Measurements from ENCODE around the gene GGT6.
"Not testable (repeated sequence)": the region's sequence is repeated elsewhere in the genome, so short reads cannot be mapped to it uniquely, and the experiment has no call there.

GGT6 gene

GRCh38 chr17:4598776-4599504 is 38.6 kb upstream of the GGT6 start:
- H3K4me3 ChIP-seq (ENCODE audit: low read length): no peak overlapping the region
- H3K27ac ChIP-seq (ENCODE audit: low read length): no peak overlapping the region
- no peaks in the 10 kb centered on the region for H4K20me1 ChIP-seq (ENCODE audit: insufficient read depth, low read length)
- no peak overlapping the region for H2AFZ ChIP-seq (ENCODE audit: low read depth, low read length)
- no peaks in the 10 kb centered on the region for H3K9me3 ChIP-seq (ENCODE audit: insufficient read depth, low read length)
- H3K27me3 ChIP-seq (ENCODE audit: low read depth, low read length): no peaks in the 10 kb centered on the region
- no peaks in the 10 kb centered on the region for H3K36me3 ChIP-seq (replicated peaks; ENCODE audit: low read depth, low read length)
- no peak overlapping the region for H3K9ac ChIP-seq (ENCODE audit: low read length)
- no peak for TF ChIP-seq CTCF (IDR thresholded peaks at IDR 0.05; ENCODE audit: low read depth, low read length)
- no peak for TF ChIP-seq EZH2phosphoT487 (IDR thresholded peaks at IDR 0.05; ENCODE audit: low read depth)
- no peaks in the 10 kb centered on the region for H3K79me2 ChIP-seq (ENCODE audit: low read length)
- H3K4me2 ChIP-seq (ENCODE audit: low read length): no peak overlapping the region
- no peaks in the 10 kb centered on the region for H3K4me1 ChIP-seq (ENCODE audit: low read length)

GRCh38 chr17:4597975-4598374 is 37.6 kb upstream of the GGT6 start:
- no peaks in the 10 kb centered on the region for H3K9me3 ChIP-seq (ENCODE audit: insufficient read depth, low read length)
- H4K20me1 ChIP-seq (ENCODE audit: insufficient read depth, low read length): no peaks in the 10 kb centered on the region
- H3K79me2 ChIP-seq (ENCODE audit: low read length): no peaks in the 10 kb centered on the region
- H3K27ac ChIP-seq (ENCODE audit: low read length): no peak overlapping the region
- H3K9ac ChIP-seq (ENCODE audit: low read length): no peak overlapping the region
- H2AFZ ChIP-seq (ENCODE audit: low read depth, low read length): no peak overlapping the region
- H3K4me2 ChIP-seq (ENCODE audit: low read length): no peak overlapping the region
- no peaks in the 10 kb centered on the region for H3K27me3 ChIP-seq (ENCODE audit: low read depth, low read length)
- H3K4me1 ChIP-seq (ENCODE audit: low read length): no peaks in the 10 kb centered on the region
- TF ChIP-seq CTCF (IDR thresholded peaks at IDR 0.05; ENCODE audit: low read depth, low read length) (no peak), EZH2phosphoT487 (IDR thresholded peaks at IDR 0.05; ENCODE audit: low read depth) (no peak)
- no peak overlapping the region for H3K4me3 ChIP-seq (ENCODE audit: low read length)
- H3K36me3 ChIP-seq (replicated peaks; ENCODE audit: low read depth, low read length): no peaks in the 10 kb centered on the region

- no peaks in the 10 kb centered on the region for H4K20me1 ChIP-seq (ENCODE audit: insufficient read depth, low read length)
- no peaks in the 10 kb centered on the region for H3K4me1 ChIP-seq (ENCODE audit: low read length)
- H3K4me2 ChIP-seq (ENCODE audit: low read length): no peak overlapping the region
- no peak overlapping the region for H2AFZ ChIP-seq (ENCODE audit: low read depth, low read length)
- H3K4me3 ChIP-seq (ENCODE audit: low read length): no peak overlapping the region
- no peak overlapping the region for H3K9ac ChIP-seq (ENCODE audit: low read length)
- H3K27me3 ChIP-seq (ENCODE audit: low read depth, low read length): no peaks in the 10 kb centered on the region
- H3K36me3 ChIP-seq (replicated peaks; ENCODE audit: low read depth, low read length): no peaks in the 10 kb centered on the region
- no peaks in the 10 kb centered on the region for H3K9me3 ChIP-seq (ENCODE audit: insufficient read depth, low read length)
- TF ChIP-seq EZH2phosphoT487 (IDR thresholded peaks at IDR 0.05; ENCODE audit: low read depth) (no peak), CTCF (IDR thresholded peaks at IDR 0.05; ENCODE audit: low read depth, low read length) (no peak)
- no peaks in the 10 kb centered on the region for H3K79me2 ChIP-seq (ENCODE audit: low read length)
- H3K27ac ChIP-seq (ENCODE audit: low read length): no peak overlapping the region
Measured at GRCh38 chr17:4596636-4597380, 36.4 kb upstream of the GGT6 start.

GRCh38 chr17:4595685-4596342 is 35.4 kb upstream of the GGT6 start:
- not testable (repeated sequence) for H3K36me3 ChIP-seq (replicated peaks; ENCODE audit: low read depth, low read length); H2AFZ ChIP-seq (ENCODE audit: low read depth, low read length); H3K27me3 ChIP-seq (ENCODE audit: low read depth, low read length); H3K9ac ChIP-seq (ENCODE audit: low read length); H3K9me3 ChIP-seq (ENCODE audit: insufficient read depth, low read length); H3K4me3 ChIP-seq (ENCODE audit: low read length); H3K27ac ChIP-seq (ENCODE audit: low read length); H3K79me2 ChIP-seq (ENCODE audit: low read length); H3K4me1 ChIP-seq (ENCODE audit: low read length); H3K4me2 ChIP-seq (ENCODE audit: low read length); H4K20me1 ChIP-seq (ENCODE audit: insufficient read depth, low read length)

Data from OCI-LY3 (cell line).